Rectal smooth muscle tissue (tissue), 1 donor: ENCODE data around the gene CD163L1.

ENCODE experiments used
- H3K27ac ChIP-seq: one replicate; pipeline ENCODE4 v1.7.0; 2013; ENCODE audit warnings: low read depth, low read length, inconsistent platforms
- H3K27me3 ChIP-seq: one replicate; pipeline ENCODE4 v1.7.0; 2013; ENCODE audit warnings: low read length; ENCODE audit not compliant: control insufficient read depth, insufficient read depth
- H3K36me3 ChIP-seq: one replicate; pipeline ENCODE4 v1.7.0; 2013; ENCODE audit warnings: low read length; ENCODE audit not compliant: control insufficient read depth, insufficient read depth
- H3K4me1 ChIP-seq: one replicate; pipeline ENCODE4 v1.7.0; 2013; ENCODE audit warnings: low read length; ENCODE audit not compliant: control insufficient read depth, insufficient read depth
- H3K4me3 ChIP-seq: one replicate; pipeline ENCODE4 v1.7.0; 2013; ENCODE audit warnings: low read length
- H3K9ac ChIP-seq: one replicate; pipeline ENCODE4 v1.7.0; 2013; ENCODE audit warnings: low read length

CD163L1 gene

GRCh38 chr12:7395950-7396349 lies 48.0 kb downstream of the CD163L1 start:
- Histone ChIP-seq H3K36me3 (no peaks in the 10 kb centered on the region), H3K4me3 (no peak overlapping the region), H3K9ac (no peak overlapping the region), H3K4me1 (no peaks in the 10 kb centered on the region), H3K27ac (no peak overlapping the region), H3K27me3 (no peaks in the 10 kb centered on the region)

DNA sequence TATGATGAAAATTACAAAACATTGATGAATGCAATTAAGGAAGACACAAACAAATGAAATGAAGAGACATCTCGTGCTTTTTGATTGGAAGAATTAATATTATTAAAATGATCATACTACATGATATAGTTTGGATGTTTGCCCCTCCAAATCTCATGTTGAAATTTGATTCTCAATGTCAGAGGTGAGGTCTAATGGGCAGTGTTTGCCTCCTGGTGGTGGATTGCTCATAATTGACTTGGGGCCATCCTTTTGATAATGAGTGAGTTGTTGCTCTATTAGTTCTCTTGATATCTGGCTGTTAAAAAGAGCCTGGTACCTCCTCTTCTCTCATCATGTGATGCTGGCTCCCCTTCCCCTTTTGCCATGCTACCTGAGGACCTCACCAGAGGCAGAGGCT lies 56.7 kb downstream of the CD163L1 start:
- no peaks in the 10 kb centered on the region for H3K4me1 ChIP-seq
- no peak overlapping the region for H3K4me3 ChIP-seq
- no peaks in the 10 kb centered on the region for H3K36me3 ChIP-seq
- no peak overlapping the region for H3K27ac ChIP-seq
- no peak overlapping the region for H3K9ac ChIP-seq
- H3K27me3 ChIP-seq, result no peaks in the 10 kb centered on the region

GRCh38 chr12:7383157-7383556 lies 60.8 kb downstream of the CD163L1 start:
- no peak overlapping the region for H3K27ac ChIP-seq
- H3K4me1 ChIP-seq, result no peaks in the 10 kb centered on the region
- H3K27me3 ChIP-seq, result no peaks in the 10 kb centered on the region
- no peak overlapping the region for H3K9ac ChIP-seq
- H3K36me3 ChIP-seq, result no peaks in the 10 kb centered on the region
- no peak overlapping the region for H3K4me3 ChIP-seq

DNA sequence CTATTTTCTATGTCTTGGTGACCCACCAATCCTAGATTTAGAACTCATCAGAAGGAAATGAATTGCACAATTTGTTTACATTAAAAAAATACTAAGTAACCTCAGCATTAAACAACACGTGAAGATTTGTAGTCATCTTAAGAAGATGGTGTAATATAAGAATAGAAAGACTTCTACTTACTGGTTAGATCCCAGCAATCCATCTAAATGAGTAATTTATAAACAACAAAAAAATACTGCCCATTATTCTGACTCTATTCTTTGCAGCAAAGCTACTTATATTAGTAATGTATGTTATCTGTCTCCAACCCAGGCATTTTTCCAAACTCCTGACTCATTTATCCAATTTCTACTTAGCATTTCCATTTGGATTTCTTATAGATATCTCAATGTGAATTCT lies 67.8 kb downstream of the CD163L1 start:
- Histone ChIP-seq H3K4me3 (no peak overlapping the region), H3K27me3 (no peaks in the 10 kb centered on the region), H3K4me1 (no peaks in the 10 kb centered on the region), H3K27ac (no peak overlapping the region), H3K9ac (no peak overlapping the region), H3K36me3 (no peaks in the 10 kb centered on the region)

GRCh38 chr12:7375145-7375543 lies 68.8 kb downstream of the CD163L1 start:
- Histone ChIP-seq H3K9ac (no peak overlapping the region), H3K27ac (no peak overlapping the region), H3K27me3 (no peaks in the 10 kb centered on the region), H3K36me3 (no peaks in the 10 kb centered on the region), H3K4me1 (no peaks in the 10 kb centered on the region), H3K4me3 (no peak overlapping the region)

DNA sequence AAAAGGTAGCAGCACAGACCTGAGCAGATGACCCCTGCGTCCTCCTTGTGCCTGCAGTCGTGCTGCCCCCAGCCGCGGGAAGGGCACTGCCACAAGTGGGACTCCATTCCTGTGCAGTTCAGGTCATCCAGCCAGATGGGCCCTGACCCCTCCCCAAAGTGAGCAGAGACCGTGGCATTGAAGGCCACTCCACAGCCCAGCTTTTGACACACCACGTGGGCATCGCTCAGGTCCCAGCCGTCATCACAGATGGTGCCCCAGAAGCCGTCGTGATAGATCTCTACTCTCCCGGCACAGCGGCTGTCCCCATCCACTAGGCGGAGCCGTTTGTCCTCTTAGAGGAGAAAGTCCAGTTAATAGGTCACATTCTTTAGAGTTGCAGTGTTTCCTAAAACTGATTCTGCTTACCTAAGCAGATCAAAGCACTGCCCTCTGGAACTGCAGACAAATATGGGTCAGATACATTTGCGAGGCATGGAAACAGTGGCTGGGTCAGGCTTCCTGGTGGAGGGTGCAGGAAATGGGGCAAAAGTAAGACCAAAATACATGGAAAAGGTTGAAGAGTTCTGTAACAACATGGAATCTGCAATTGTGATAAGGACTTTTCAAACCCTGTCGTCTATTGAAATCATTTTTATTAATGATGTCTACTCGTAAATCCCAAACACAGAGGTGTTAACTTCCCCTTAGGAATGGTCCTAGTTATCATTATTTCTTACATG lies 69.4 kb downstream of the CD163L1 start:
- no peak overlapping the region for H3K4me3 ChIP-seq
- no peaks in the 10 kb centered on the region for H3K4me1 ChIP-seq
- no peak overlapping the region for H3K27ac ChIP-seq
- no peaks in the 10 kb centered on the region for H3K36me3 ChIP-seq
- H3K27me3 ChIP-seq, result no peaks in the 10 kb centered on the region
- no peak overlapping the region for H3K9ac ChIP-seq

GRCh38 chr12:7373226-7373625 lies 70.7 kb downstream of the CD163L1 start:
- no peak overlapping the region for H3K27ac ChIP-seq
- no peaks in the 10 kb centered on the region for H3K27me3 ChIP-seq

GRCh38 chr12:7369274-7369729 lies 74.7 kb downstream of the CD163L1 start:
- no peak overlapping the region for H3K4me3 ChIP-seq
- H3K36me3 ChIP-seq, result no peaks in the 10 kb centered on the region
- no peak overlapping the region for H3K27ac ChIP-seq

More at GRCh38 chr12:7373226-7373625, 70.7 kb downstream of the CD163L1 start:
- Histone ChIP-seq H3K4me3 (no peak overlapping the region), H3K36me3 (no peaks in the 10 kb centered on the region), H3K9ac (no peak overlapping the region), H3K4me1 (no peaks in the 10 kb centered on the region)

GRCh38 chr12:7362734-7363133 lies 81.2 kb downstream of the CD163L1 start:
- Histone ChIP-seq H3K36me3 (no peaks in the 10 kb centered on the region), H3K9ac (no peak overlapping the region), H3K4me3 (no peak overlapping the region), H3K27ac (no peak overlapping the region), H3K4me1 (no peaks in the 10 kb centered on the region), H3K27me3 (no peaks in the 10 kb centered on the region)

More at GRCh38 chr12:7369274-7369729, 74.7 kb downstream of the CD163L1 start:
- H3K4me1 ChIP-seq, result no peaks in the 10 kb centered on the region
- H3K27me3 ChIP-seq, result no peaks in the 10 kb centered on the region
- H3K9ac ChIP-seq, result no peak overlapping the region

DNA sequence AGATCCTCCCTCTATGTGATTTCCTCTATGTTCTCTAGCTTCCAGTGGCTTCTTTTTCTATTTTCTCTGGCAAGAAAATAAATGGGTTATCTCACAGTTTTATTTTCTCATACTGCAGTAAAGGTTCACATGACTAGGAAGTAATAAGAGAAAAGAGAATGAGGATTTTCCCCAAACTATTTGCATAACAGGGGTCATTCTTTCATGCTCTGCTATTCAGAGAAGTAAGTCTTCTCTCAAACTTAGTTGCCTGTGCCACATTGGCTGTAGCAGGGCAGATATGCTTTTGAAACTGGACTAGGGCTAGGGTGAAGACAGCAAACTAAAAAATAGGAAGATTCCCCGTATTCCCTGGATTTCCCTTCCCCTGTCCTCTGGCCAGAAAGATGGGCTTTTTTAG lies 82.7 kb downstream of the CD163L1 start:
- no peak overlapping the region for H3K27ac ChIP-seq
- H3K4me1 ChIP-seq, result no peaks in the 10 kb centered on the region
- H3K27me3 ChIP-seq, result no peaks in the 10 kb centered on the region
- no peak overlapping the region for H3K4me3 ChIP-seq
- no peak overlapping the region for H3K9ac ChIP-seq
- H3K36me3 ChIP-seq, result no peaks in the 10 kb centered on the region

DNA sequence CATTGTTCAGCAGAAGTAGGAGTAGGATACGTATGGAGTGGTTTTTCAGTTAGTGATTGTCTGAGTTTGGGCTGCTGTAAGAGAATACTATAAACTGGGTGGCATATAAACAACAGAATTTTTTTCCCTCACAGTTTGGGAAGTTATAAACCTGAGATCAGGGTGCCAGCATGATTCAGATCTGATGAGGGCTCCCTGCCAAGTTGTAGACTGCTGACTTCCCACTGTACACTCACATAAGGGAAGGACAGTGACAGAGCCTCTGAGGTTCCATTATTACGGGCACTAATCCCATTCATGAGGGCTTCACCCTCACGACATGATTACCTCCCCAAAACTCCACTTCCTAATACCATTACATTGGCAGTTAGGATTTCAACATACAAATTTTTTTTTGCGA lies 89.4 kb downstream of the CD163L1 start:
- H3K27ac ChIP-seq, result no peak overlapping the region
- no peaks in the 10 kb centered on the region for H3K4me1 ChIP-seq
- no peaks in the 10 kb centered on the region for H3K27me3 ChIP-seq
- no peak overlapping the region for H3K9ac ChIP-seq
- H3K36me3 ChIP-seq, result no peaks in the 10 kb centered on the region
- no peak overlapping the region for H3K4me3 ChIP-seq

DNA sequence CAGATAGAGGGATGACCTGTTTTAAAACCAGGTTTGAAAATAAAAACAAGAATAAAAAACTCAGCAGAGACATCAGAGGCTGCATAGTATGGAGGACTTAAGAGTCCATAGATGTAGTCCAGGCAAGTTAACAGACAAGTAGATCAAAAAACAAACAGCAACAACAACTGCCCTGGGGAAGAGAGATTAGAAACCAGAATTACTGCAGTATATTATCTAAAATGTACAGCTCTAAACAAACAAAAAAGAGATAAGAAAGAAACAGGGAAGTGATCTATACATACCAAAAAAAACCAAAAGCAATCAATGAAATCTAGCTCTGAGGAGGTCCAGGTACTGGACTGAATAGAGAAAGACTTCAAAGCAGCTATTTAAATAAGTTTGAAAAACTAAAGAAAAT lies 91.3 kb downstream of the CD163L1 start:
- Histone ChIP-seq H3K4me3 (no peak overlapping the region), H3K4me1 (no peaks in the 10 kb centered on the region), H3K27ac (no peak overlapping the region), H3K36me3 (no peaks in the 10 kb centered on the region), H3K9ac (no peak overlapping the region), H3K27me3 (no peaks in the 10 kb centered on the region)

GRCh38 chr12:7351177-7351576 lies 92.8 kb downstream of the CD163L1 start:
- no peak overlapping the region for H3K4me3 ChIP-seq
- H3K9ac ChIP-seq, result no peak overlapping the region
- H3K27me3 ChIP-seq, result no peaks in the 10 kb centered on the region
- no peaks in the 10 kb centered on the region for H3K4me1 ChIP-seq
- H3K27ac ChIP-seq, result no peak overlapping the region
- H3K36me3 ChIP-seq, result no peaks in the 10 kb centered on the region
